HL-60 (cell line): ENCODE measurements around the gene ENPP3.
"Not testable (repeated sequence)": the region's sequence is repeated elsewhere in the genome, so short reads cannot be mapped to it uniquely, and the experiment has no call there.

ENCODE experiments used
- CTCF ChIP-seq: IDR thresholded peaks from one replicate; pipeline ENCODE4 v1.5.1; 2011; ENCODE audit warnings: low read length, control low read depth, inconsistent platforms; ENCODE audit not compliant: insufficient read depth
- POLR2AphosphoS5 ChIP-seq: IDR thresholded peaks from 2 replicates; pipeline ENCODE4 v1.6.1; 2012; ENCODE audit warnings: low read depth
- REST ChIP-seq: IDR thresholded peaks from 2 replicates; pipeline ENCODE4 v1.6.1; 2012; ENCODE audit warnings: low read depth; ENCODE audit not compliant: insufficient replicate concordance

GRCh38 chr6:131751012-131751715 lies 114.1 kb downstream of the ENPP3 start:
- not testable (repeated sequence) for TF ChIP-seq CTCF, POLR2AphosphoS5, REST
